Superior temporal gyrus (tissue), 1 donor: ENCODE data around the gene ZNF660.
"Not testable (repeated sequence)": the region's sequence is repeated elsewhere in the genome, so short reads cannot be mapped to it uniquely, and the experiment has no call there.

ENCODE experiments used
- DNase-seq: peaks from one replicate; pipeline ENCODE4 v3.0.0-alpha.2; 2016; ENCODE audit errors: extremely low spot score

ZNF660 gene

GRCh38 chr3:44584646-44585501 is at the start of gene ZNF660:
Gene ZNF660, plus strand, starts transcription at chr3:44584964. Its CDS starts 9,230 bp downstream, at chr3:44594194.
- peak; percentile 70 for DNase-seq

GRCh38 chr3:44535364-44535763 is 49.4 kb upstream of the ZNF660 start:
- no peak for DNase-seq

- DNase-seq = not testable (repeated sequence)
Observed at GRCh38 chr3:44544811-44545210, 40.0 kb upstream of the ZNF660 start.

DNA sequence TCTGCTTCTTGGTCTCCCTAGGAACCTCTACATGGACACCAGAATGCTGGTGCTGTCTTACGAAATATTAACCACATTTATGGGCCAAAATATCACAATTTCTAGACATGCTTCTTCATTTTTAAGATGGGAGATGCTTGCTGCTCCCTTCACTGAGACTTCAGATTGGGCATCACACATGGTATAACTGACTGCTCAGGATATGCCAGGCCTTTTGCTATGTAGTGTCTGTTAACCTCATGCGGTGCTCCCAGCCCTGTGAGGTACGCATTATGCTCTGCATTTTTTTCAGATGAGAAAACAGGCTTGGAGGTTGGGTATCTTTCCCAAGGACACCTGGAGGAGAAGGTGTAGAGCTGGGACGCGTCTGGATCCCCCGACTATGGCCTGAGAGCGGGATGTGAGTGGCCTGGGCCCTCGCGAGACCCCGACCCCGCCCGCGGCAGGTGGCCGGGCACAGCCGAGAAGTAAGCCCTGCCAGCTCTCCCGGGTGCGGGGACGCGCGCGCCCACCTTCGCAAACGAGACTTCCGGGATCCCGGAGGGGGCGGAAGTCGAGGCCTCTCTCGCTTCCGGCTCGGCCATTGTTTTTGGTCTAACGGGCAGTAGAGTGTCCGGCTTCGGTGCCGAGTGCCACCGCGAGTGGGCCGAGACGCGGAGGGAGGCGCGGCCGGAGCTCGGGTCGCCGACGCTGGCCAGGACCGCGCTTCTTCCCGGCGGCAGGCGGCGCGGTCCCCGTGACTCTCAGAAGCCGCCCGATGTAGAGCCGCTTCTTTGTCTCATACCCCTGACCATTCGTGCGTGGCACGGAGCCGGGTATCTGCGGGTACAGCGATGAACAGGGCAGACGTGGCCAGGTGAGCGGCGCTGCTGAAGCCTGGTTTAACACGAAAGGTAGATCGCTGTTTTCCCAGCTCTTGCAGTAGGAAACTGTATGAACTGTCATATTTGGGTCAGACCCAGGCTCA is 29.9 kb upstream of the ZNF660 start, which contains the start of gene ZKSCAN7:
TSS of gene ZKSCAN7 (plus strand) at position 568 of the 967 bp plus-strand sequence. CDS start 1,855 bp downstream, outside the sequence.
- peak; percentile 67 for DNase-seq

DNA sequence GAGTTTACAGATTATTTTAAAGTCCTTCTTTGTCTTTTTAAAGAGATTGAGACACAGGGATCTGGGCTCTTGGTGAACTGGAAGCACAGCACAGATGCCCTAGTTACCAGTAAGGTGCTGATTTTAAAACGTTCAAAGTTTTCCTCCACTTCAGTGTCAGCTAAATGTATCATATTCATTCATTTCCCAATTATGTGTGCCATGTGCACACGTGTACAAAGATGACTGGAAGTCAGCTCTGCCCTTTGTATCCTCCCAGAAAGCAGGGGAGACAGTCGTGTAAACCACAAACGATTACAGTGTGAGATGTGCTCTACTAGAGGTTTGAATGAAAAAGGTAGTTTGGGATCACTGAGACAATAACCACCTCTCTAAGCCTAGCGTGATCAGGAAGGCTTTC is 29.0 kb upstream of the ZNF660 start:
- DNase-seq = peak; percentile 10

DNA sequence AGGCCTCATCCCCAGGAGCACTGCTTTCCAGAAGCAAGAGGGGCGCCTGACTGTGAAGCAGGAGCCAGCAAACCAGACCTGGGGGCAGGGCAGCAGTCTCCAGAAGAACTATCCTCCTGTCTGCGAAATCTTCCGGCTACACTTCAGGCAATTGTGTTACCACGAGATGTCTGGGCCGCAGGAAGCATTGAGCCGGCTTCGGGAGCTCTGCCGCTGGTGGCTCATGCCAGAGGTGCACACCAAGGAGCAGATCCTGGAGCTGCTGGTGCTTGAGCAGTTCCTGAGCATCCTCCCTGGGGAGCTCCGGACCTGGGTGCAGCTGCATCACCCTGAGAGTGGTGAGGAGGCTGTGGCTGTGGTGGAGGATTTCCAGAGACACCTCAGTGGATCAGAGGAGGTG is 27.7 kb upstream of the ZNF660 start:
- no peak for DNase-seq

- no peak for DNase-seq
Observed at GRCh38 chr3:44561076-44561475, 23.7 kb upstream of the ZNF660 start.

- DNase-seq = no peak
Observed at GRCh38 chr3:44562147-44562546, 22.6 kb upstream of the ZNF660 start.

GRCh38 chr3:44568561-44568960 is 16.2 kb upstream of the ZNF660 start:
- no peak for DNase-seq

- no peak for DNase-seq
Observed at GRCh38 chr3:44571024-44571423, 13.7 kb upstream of the ZNF660 start.

GRCh38 chr3:44576613-44577012 is 8.2 kb upstream of the ZNF660 start:
- no peak for DNase-seq

DNA sequence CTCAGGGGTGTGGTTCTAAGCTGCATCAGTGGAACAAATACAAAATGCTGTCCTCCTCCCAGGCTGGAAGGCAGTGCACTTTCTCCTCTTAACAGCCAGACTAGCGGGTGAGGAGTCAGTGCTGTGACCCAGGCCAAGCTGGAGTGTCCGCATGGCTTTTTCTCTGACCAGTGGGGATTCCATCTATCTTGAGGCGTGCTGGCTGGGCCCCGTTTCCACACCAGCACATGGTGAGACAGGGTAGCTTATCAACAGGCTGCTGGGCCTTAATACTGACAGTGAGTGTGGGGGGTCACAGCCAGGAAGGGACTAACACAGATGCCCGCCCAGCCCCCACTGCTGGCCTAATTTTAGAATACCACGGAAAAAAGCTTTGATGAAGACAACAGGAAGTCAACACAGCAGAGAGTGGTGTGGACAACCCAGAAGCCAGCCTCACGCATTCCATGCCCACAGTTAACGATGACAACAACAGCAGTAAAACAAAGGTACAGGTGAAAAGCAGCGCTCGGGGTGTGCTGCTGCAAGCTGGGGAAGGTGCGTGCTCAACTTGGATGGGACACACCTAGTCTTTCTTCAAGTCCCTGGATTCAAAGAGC is 7.3 kb upstream of the ZNF660 start:
- not testable (repeated sequence) for DNase-seq

DNA sequence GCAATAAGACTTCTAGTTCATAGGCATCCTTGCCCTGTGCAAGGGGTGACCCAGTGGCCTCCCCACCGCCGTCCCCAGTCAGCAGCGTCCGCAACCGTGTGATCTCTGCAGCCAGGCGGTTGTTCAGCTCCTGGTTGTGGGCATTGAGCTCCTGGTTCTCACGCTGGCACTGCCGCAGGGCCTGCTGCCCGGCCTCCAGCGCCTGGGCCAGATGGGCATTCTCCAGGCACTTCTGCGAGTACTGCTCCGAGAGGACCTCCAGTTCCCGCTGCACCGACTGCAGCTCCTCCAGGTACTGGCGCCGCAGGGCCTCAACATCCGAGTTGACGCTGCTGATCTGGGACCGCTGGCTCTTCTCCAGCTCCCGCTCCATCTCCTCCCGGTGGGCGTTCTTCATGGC is 6.4 kb upstream of the ZNF660 start:
- not testable (repeated sequence) for DNase-seq

- DNase-seq = not testable (repeated sequence)
Observed at GRCh38 chr3:44578924-44579515, 5.7 kb upstream of the ZNF660 start.

DNA sequence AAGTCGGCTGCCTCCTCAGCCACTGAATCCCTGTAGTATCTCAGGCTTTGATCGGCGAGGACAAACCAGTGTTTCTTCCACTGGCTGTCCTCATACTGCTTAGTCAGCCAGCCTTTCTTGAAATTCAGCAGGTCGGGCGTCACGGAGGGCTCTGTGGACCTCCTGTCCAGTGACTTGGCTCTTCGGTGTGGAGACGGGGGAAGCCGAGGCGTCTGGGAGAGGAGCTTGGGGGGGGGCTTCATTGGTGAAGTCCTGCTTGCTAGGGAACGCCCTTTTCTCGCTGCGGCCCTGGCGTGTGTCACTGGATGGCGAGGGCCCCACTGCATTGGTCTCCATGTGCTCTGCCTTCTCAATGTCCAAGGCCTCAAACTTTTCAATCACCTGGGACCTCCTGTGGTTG is 5.0 kb upstream of the ZNF660 start:
- DNase-seq = not testable (repeated sequence)

GRCh38 chr3:44580971-44581370 is 3.8 kb upstream of the ZNF660 start:
- not testable (repeated sequence) for DNase-seq

- DNase-seq = no peak
Observed at GRCh38 chr3:44596621-44597020, 11.9 kb downstream of the ZNF660 start.

DNA sequence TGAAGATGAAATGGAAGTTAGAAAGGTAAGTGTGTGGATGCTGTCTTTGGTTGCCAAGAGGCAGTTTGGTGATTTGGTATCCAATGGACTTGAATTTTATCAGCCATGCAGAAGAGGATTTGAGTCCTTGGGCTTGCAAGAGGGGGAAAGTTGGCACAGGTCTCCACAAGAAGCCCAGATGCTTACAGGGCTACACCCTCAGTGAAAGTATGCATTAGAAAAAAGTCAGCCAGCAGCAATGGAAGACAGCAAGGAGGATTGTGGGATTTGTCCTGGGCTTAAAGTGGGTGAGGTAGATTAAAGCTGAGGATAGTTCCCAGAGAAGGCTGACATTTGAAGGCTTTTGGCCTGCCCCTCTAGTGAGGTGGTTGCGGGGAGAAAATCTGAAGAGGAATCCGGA is 17.0 kb downstream of the ZNF660 start:
- no peak for DNase-seq

DNA sequence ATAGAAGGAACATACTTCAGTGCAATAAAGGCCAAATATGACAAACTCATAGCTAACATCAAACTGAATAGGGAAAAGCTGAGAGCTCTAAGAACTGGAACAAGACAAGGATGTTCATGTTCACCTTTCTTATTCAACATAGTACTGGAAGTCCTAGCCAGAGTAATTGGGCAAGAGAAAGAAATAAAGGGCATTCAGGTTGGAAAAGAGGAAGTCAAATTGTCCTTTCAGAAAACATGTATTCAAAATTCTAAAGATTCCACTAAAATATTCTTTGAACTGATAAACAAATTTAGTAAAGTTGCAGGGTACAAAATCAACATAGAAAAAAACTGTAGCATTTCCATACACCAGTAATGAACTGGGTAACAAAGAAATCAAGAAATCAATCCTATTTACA is 27.9 kb downstream of the ZNF660 start:
- no peak for DNase-seq

DNA sequence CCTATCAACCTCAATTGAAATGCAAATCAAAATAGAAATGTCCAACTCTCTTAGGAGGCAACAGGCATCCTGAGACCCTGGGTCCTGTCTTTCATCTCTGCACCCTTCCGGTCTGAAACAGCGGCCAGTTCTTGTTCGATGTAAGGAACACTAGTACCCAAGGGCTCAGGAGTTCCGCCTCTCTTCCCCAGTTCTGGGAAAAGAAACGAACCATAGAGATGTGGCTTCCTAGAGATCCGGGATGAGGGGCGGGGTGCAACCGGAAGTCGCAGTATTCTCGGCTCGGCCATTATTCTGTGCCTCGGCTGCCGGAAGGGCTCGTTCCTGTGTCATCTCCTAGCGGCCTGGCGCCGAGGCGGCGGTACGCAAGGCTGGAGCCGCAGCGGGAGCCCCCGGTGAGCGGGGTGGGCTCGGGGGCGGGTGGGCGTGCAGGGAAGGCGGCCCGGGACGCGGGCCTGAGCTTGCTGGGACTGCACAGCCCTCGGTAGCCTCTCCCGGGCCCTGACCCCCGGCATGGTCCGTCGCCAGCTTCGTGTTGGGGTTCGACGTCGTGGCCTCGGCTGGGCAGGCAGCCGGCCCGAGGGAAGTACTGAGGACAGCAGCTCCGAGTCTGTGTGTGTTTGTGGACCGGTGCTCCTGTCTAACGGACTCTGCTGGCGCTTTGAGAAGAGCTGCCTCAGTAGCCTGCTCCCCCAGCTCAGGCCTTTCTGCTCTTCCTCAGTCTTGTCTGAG is 40.2 kb downstream of the ZNF660 start, which contains the start of gene ZNF197:
TSS of gene ZNF197 (plus strand) at position 288 of the 732 bp plus-strand sequence. CDS start 4,119 bp downstream, outside the sequence.
- DNase-seq = peak; percentile 94

GRCh38 chr3:44628716-44629115 is 44.0 kb downstream of the ZNF660 start:
- no peak for DNase-seq
